Activated T-helper 1 cell treated with anti-CD3 and anti-CD28 coated beads, Interleukin-12 subunit alpha, Interleukin-12 subunit beta, Interleukin-2, Interleukin-4 antibody, amounts not matched to agents 30 ng/mL and 10 ng/mL and 1 ng/mL, durations not matched to agents 14 hours and 24 hours and 36 hours (primary cell): ENCODE measurements around the gene DNAH9. TPM values are rescaled to one million over a fixed set of nuclear protein-coding genes. Genes with fewer than 3 reads are reported as not detected.

Experiments
- DNase-seq: peaks from one replicate; pipeline ENCODE4 v3.0.0; 2021; ENCODE audit warnings: low spot score
- H3K27ac Mint-ChIP-seq: one replicate; pipeline ENCODE4 v1.8.0; 2021; ENCODE audit warnings: mild to moderate bottlenecking, mixed read lengths
- H3K27me3 Mint-ChIP-seq: one replicate; pipeline ENCODE4 v1.8.0; 2022; ENCODE audit warnings: mild to moderate bottlenecking, moderate library complexity, mixed read lengths; ENCODE audit not compliant: insufficient read depth
- H3K36me3 Mint-ChIP-seq: one replicate; pipeline ENCODE4 v1.8.0; 2021; ENCODE audit warnings: low read depth, mixed read lengths
- H3K4me1 Mint-ChIP-seq: one replicate; pipeline ENCODE4 v1.8.0; 2021; ENCODE audit warnings: low read depth, mixed read lengths
- H3K4me3 Mint-ChIP-seq: one replicate; pipeline ENCODE4 v1.8.0; 2021; ENCODE audit warnings: mild to moderate bottlenecking, moderate library complexity, mixed read lengths
- H3K9me3 Mint-ChIP-seq: one replicate; pipeline ENCODE4 v1.8.0; 2021; ENCODE audit warnings: mixed read lengths
- intact Hi-C: fragments of 100-400 bp; cut with micrococcal nuclease; formaldehyde crosslinking; loops from one replicate; pipeline ENCODE4 v1.15.1; 2024
- total RNA-seq: library from RNA; stranded (reverse); gene quantifications from 2 replicates; pipeline ENCODE4 v1.2.3, GENCODE V29; 2022

The DNAH9 gene
- total RNA-seq, 1 donor from 2014 or later, result not detected

- H3K4me3 Mint-ChIP-seq, result no peak overlapping the region
- intact Hi-C loops, result no loop called here
- no peak overlapping the region for H3K27ac Mint-ChIP-seq
- no peaks in the 10 kb centered on the region for H3K27me3 Mint-ChIP-seq
- no peaks in the 10 kb centered on the region for H3K4me1 Mint-ChIP-seq
- no peaks in the 10 kb centered on the region for H3K36me3 Mint-ChIP-seq
- DNase-seq, result no peak
- peaks cover 18% of the 10 kb centered on the region for H3K9me3 Mint-ChIP-seq
Measured at GRCh38 chr17:11852912-11853311, 254.6 kb downstream of the DNAH9 start.

GRCh38 chr17:11853321-11854151, 255.3 kb downstream of the DNAH9 start:
- Mint-ChIP-seq H3K27ac (no peak overlapping the region), H3K4me3 (no peak overlapping the region), H3K36me3 (no peaks in the 10 kb centered on the region), H3K9me3 (peaks cover 18% of the 10 kb centered on the region), H3K27me3 (no peaks in the 10 kb centered on the region), H3K4me1 (no peaks in the 10 kb centered on the region)
- intact Hi-C loops, result no loop called here
- no peak for DNase-seq

GRCh38 chr17:11855306-11855705, 257.0 kb downstream of the DNAH9 start:
- H3K36me3 Mint-ChIP-seq, result no peaks in the 10 kb centered on the region
- H3K27ac Mint-ChIP-seq, result no peak overlapping the region
- H3K27me3 Mint-ChIP-seq, result no peaks in the 10 kb centered on the region
- no peak for DNase-seq
- H3K4me3 Mint-ChIP-seq, result no peak overlapping the region
- intact Hi-C loops, result no loop called here
- no peaks in the 10 kb centered on the region for H3K4me1 Mint-ChIP-seq
- H3K9me3 Mint-ChIP-seq, result peaks cover 11% of the 10 kb centered on the region

- no peaks in the 10 kb centered on the region for H3K27me3 Mint-ChIP-seq
- peaks cover 11% of the 10 kb centered on the region for H3K9me3 Mint-ChIP-seq
- intact Hi-C loops, result no loop called here
- H3K4me1 Mint-ChIP-seq, result no peaks in the 10 kb centered on the region
- DNase-seq, result no peak
- H3K36me3 Mint-ChIP-seq, result no peaks in the 10 kb centered on the region
- no peak overlapping the region for H3K4me3 Mint-ChIP-seq
- no peak overlapping the region for H3K27ac Mint-ChIP-seq
Measured at GRCh38 chr17:11857006-11857405, 258.7 kb downstream of the DNAH9 start.

- Mint-ChIP-seq H3K27me3 (no peaks in the 10 kb centered on the region), H3K4me3 (no peak overlapping the region), H3K27ac (no peak overlapping the region), H3K9me3 (peaks cover 28% of the 10 kb centered on the region), H3K4me1 (no peaks in the 10 kb centered on the region), H3K36me3 (no peaks in the 10 kb centered on the region)
- intact Hi-C loops, result no loop called here
- DNase-seq, result no peak
Measured at GRCh38 chr17:11869680-11870394, 271.6 kb downstream of the DNAH9 start.

- Mint-ChIP-seq H3K9me3 (peaks cover 28% of the 10 kb centered on the region), H3K4me3 (no peak overlapping the region), H3K27ac (no peak overlapping the region), H3K27me3 (no peaks in the 10 kb centered on the region), H3K4me1 (no peaks in the 10 kb centered on the region), H3K36me3 (no peaks in the 10 kb centered on the region)
- no peak for DNase-seq
- intact Hi-C loops, result no loop called here
Measured at GRCh38 chr17:11871773-11872172, 273.5 kb downstream of the DNAH9 start.

GRCh38 chr17:11874756-11875155, 276.5 kb downstream of the DNAH9 start:
- Mint-ChIP-seq H3K27me3 (no peaks in the 10 kb centered on the region), H3K4me1 (no peaks in the 10 kb centered on the region), H3K9me3 (peaks cover 13% of the 10 kb centered on the region), H3K27ac (no peak overlapping the region), H3K4me3 (no peak overlapping the region), H3K36me3 (no peaks in the 10 kb centered on the region)
- intact Hi-C loops, result no loop called here
- DNase-seq, result no peak

GRCh38 chr17:11880714-11881113, 282.4 kb downstream of the DNAH9 start:
- Mint-ChIP-seq H3K36me3 (no peaks in the 10 kb centered on the region), H3K27me3 (no peaks in the 10 kb centered on the region), H3K4me3 (no peak overlapping the region), H3K4me1 (no peaks in the 10 kb centered on the region), H3K27ac (no peak overlapping the region), H3K9me3 (peaks cover 5% of the 10 kb centered on the region)
- intact Hi-C loops, result no loop called here
- no peak for DNase-seq

- Mint-ChIP-seq H3K36me3 (no peaks in the 10 kb centered on the region), H3K27me3 (no peaks in the 10 kb centered on the region), H3K27ac (no peak overlapping the region), H3K4me1 (no peaks in the 10 kb centered on the region), H3K4me3 (no peak overlapping the region), H3K9me3 (peaks cover 5% of the 10 kb centered on the region)
- no peak for DNase-seq
- intact Hi-C loops, result no loop called here
Measured at GRCh38 chr17:11882716-11883115, 284.4 kb downstream of the DNAH9 start.

GRCh38 chr17:11885051-11885450, 286.8 kb downstream of the DNAH9 start:
- H3K4me3 Mint-ChIP-seq, result no peak overlapping the region
- intact Hi-C loops, result no loop called here
- H3K9me3 Mint-ChIP-seq, result peaks cover 5% of the 10 kb centered on the region
- no peaks in the 10 kb centered on the region for H3K27me3 Mint-ChIP-seq
- no peak overlapping the region for H3K27ac Mint-ChIP-seq
- H3K36me3 Mint-ChIP-seq, result no peaks in the 10 kb centered on the region
- H3K4me1 Mint-ChIP-seq, result no peaks in the 10 kb centered on the region
- DNase-seq, result no peak

GRCh38 chr17:11889266-11889665, 291.0 kb downstream of the DNAH9 start:
- Mint-ChIP-seq H3K27me3 (no peaks in the 10 kb centered on the region), H3K4me1 (no peaks in the 10 kb centered on the region), H3K36me3 (no peaks in the 10 kb centered on the region), H3K27ac (no peak overlapping the region), H3K4me3 (no peak overlapping the region), H3K9me3 (peaks cover 7% of the 10 kb centered on the region)
- intact Hi-C loops, result no loop called here
- DNase-seq, result no peak

- H3K9me3 Mint-ChIP-seq, result peaks cover 4% of the 10 kb centered on the region
- no peak for DNase-seq
- no peak overlapping the region for H3K27ac Mint-ChIP-seq
- H3K36me3 Mint-ChIP-seq, result no peaks in the 10 kb centered on the region
- no peak overlapping the region for H3K4me3 Mint-ChIP-seq
- H3K27me3 Mint-ChIP-seq, result no peaks in the 10 kb centered on the region
- no peaks in the 10 kb centered on the region for H3K4me1 Mint-ChIP-seq
- intact Hi-C loops, result no loop called here
Measured at GRCh38 chr17:11893862-11894261, 295.6 kb downstream of the DNAH9 start.

- Mint-ChIP-seq H3K36me3 (no peaks in the 10 kb centered on the region), H3K4me1 (no peaks in the 10 kb centered on the region), H3K4me3 (no peak overlapping the region), H3K9me3 (peaks cover 8% of the 10 kb centered on the region), H3K27me3 (no peaks in the 10 kb centered on the region), H3K27ac (no peak overlapping the region)
- no peak for DNase-seq
- intact Hi-C loops, result no loop called here
Measured at GRCh38 chr17:11896199-11896598, 297.9 kb downstream of the DNAH9 start.
